Measurements from ENCODE around the gene GCC2.

- no peak for TF ChIP-seq CTCF (IDR thresholded peaks at IDR 0.05)
- no peak for TF ChIP-seq POLR2A (IDR thresholded peaks at IDR 0.05)
Observed at GRCh38 chr2:108531674-108532055, 82.7 kb downstream of the GCC2 start.
